OCI-LY1 (cell line): Measurements from ENCODE around the gene FGA.

Experiments used
- CTCF ChIP-seq: fragments of 200-600 bp; sonication (generic), shearing (Covaris generic); IDR thresholded peaks from 2 replicates; pipeline ENCODE4 v1.5.1; 2017; ENCODE audit warnings: mild to moderate bottlenecking, antibody characterized with exemption, low read length, moderate library complexity, mixed read lengths
- EZH2 ChIP-seq: fragments of 200-600 bp; sonication (generic), shearing (Covaris generic); IDR thresholded peaks from 2 replicates; pipeline ENCODE4 v1.8.0; 2017; ENCODE audit warnings: borderline replicate concordance, mixed run types, mild to moderate bottlenecking, antibody characterized with exemption, low read length, moderate library complexity, mixed read lengths

GRCh38 chr4:154579927-154580326 is 10.6 kb downstream of the FGA start:
- TF ChIP-seq CTCF: no peak
- no peak for TF ChIP-seq EZH2
